Activated CD4-positive, alpha-beta memory T cell treated with anti-CD3 and anti-CD28 coated beads for 36 hours (primary cell): ENCODE results near the gene ARHGDIA. TPM values are rescaled to one million over a fixed set of nuclear protein-coding genes. Genes with fewer than 3 reads are reported as not detected.

Experiments used
- CTCF ChIA-PET: fragments of 350-600 bp; sonication (Branson Sonifier 250); formaldehyde crosslinking; loops from one replicate; lab custom pipeline; 2021; ENCODE audit warnings: antibody characterized with exemption, inconsistent platforms; lab: Charles Lee
- POLR2A ChIA-PET: fragments of 350-600 bp; sonication (Branson Sonifier 250); formaldehyde crosslinking; loops from one replicate; lab custom pipeline; 2021; ENCODE audit warnings: antibody characterized with exemption; lab: Charles Lee
- DNase-seq: peaks from one replicate; pipeline ENCODE4 v3.0.0-alpha.2; 2020
- H3K27ac Mint-ChIP-seq: one replicate; pipeline ENCODE4 v1.8.0; 2021; ENCODE audit warnings: mixed read lengths
- H3K27me3 Mint-ChIP-seq: one replicate; pipeline ENCODE4 v1.8.0; 2021; ENCODE audit warnings: mixed read lengths
- H3K36me3 Mint-ChIP-seq: one replicate; pipeline ENCODE4 v1.8.0; 2021; ENCODE audit warnings: mixed read lengths
- H3K4me1 Mint-ChIP-seq: one replicate; pipeline ENCODE4 v1.8.0; 2021; ENCODE audit warnings: low read depth, mixed read lengths
- H3K4me3 Mint-ChIP-seq: one replicate; pipeline ENCODE4 v1.8.0; 2021; ENCODE audit warnings: mild to moderate bottlenecking, mixed read lengths
- H3K9me3 Mint-ChIP-seq: one replicate; pipeline ENCODE4 v1.8.0; 2021; ENCODE audit warnings: mixed read lengths
- intact Hi-C: fragments of 100-400 bp; cut with micrococcal nuclease; formaldehyde crosslinking; loops from one replicate; pipeline ENCODE4 v1.15.1; 2023
- total RNA-seq, 2 experiments: library from RNA; stranded (reverse); gene quantifications; one replicate each; pipeline ENCODE4 v1.2.3, GENCODE V29; 2021

ARHGDIA gene
- total RNA-seq, 2 experiments from 2014 or later: 526 to 531 TPM

DNA sequence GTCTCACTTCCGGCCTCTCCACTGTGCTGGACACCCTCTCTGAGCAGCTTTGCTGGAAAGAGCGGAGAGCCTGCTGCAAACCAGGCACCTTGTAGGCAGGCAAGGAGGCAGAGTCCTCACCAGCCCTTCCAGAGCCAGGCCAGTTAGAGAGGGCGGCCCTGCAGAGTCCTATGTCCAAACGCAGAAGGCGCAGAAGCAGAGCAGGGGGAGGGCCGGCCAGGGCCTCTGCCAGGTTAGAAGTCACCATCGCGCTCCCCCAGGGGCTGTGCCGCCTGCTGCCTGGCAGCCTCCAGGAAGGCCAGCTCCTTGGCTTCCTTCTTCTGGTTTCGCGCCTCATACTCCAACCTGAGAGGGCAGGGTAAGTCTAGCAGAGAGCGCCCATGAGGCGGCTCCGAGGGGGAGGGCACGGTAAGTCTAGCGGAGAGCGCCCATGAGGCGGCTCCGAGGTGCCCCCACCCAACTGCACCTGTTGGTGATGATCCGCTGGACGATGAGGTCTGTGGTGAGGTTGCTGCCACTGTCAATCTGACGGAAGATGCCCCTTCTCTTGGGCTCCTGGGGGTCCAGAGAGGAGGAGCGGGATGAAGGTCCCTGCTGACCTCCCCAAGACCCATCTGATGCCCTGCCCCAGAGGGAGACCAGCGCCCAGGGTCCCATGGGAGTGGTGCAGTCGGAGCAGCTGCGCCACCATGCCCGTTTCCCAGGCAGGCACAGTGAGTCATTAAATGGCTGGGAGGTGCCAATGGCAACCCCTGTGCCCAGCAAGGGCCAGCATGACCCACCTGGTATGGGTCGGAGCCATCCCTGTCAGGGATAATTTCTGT lies 33.7 kb upstream of the ARHGDIA start:
- Mint-ChIP-seq H3K4me3 (no peak overlapping the region), H3K4me1 (peaks cover 8% of the 10 kb centered on the region), H3K36me3 (peaks cover 15% of the 10 kb centered on the region), H3K9me3 (no peaks in the 10 kb centered on the region), H3K27ac (no peak overlapping the region), H3K27me3 (peaks cover 8% of the 10 kb centered on the region)
- intact Hi-C loops: no loop called here
- POLR2A ChIA-PET: no interaction called here
- CTCF ChIA-PET: no interaction called here
- DNase-seq: no peak

DNA sequence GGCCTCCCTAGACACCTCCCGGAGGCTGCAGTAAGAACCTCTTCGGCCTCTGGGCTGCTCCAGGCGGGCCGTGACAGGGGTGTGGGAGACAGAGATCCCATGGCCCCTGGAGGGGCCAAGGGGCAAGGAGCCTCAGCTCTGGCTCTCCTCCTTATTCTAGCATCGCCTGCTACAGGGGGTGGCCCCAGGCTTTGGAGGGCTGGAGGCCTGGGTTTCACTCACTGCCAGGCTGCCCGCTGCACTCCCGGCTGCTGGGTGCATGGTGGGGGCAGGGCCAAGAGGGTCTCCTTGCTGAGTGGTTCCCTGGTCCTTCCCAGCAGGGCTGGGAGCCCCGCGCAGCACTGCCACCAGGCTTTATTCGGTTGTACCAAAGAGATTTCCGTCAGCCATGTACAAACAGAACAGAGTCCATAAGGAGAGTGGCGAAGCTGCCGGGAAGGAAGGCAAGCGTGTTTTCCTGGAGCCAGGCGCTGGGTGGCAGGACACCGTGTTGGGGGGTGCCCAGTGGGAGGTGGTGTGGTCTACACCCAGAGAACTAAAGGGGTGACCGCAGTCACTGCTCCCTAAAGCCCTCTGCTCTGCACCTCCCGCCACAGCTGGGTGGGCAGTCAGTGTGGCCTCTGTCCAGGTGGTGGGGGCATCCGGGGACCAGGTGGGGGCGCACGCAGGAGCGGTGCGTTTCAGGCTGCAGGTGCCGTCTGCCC lies 32.9 kb upstream of the ARHGDIA start:
- no peak overlapping the region for H3K27ac Mint-ChIP-seq
- no peaks in the 10 kb centered on the region for H3K9me3 Mint-ChIP-seq
- peaks cover 17% of the 10 kb centered on the region for H3K36me3 Mint-ChIP-seq
- ChIA-PET POLR2A (no interaction called here), CTCF (no interaction called here)
- peaks cover 8% of the 10 kb centered on the region for H3K27me3 Mint-ChIP-seq
- peaks cover 8% of the 10 kb centered on the region for H3K4me1 Mint-ChIP-seq
- no peak overlapping the region for H3K4me3 Mint-ChIP-seq
- no peak for DNase-seq
- intact Hi-C loops: no loop called here

DNA sequence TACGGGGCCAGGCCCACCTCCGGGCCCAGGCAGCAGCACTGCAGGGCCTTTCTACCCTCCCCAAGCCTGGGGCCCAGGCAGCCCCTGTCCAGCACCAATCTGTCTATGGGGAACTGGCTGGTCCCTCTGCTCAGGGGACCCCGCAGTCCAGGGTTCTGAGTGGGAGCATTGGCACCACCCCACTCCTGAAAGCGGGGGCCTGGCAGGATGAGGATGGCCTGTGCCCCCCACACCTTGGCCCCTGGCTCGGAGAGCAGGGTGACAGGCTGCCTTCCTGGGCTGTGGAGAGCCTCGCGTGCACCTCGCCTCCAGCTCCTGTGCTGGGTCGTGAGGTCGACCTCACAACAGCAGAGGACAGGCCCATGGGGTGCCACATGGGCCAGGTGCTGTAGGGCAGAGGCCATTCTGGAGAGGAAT lies 32.3 kb upstream of the ARHGDIA start:
- CTCF ChIA-PET: no interaction called here
- Mint-ChIP-seq H3K27me3 (peaks cover 8% of the 10 kb centered on the region), H3K27ac (no peak overlapping the region), H3K4me1 (peaks cover 8% of the 10 kb centered on the region), H3K9me3 (no peaks in the 10 kb centered on the region), H3K36me3 (peaks cover 16% of the 10 kb centered on the region), H3K4me3 (no peak overlapping the region)
- POLR2A ChIA-PET: no interaction called here
- DNase-seq: no peak
- intact Hi-C loops: no loop called here

DNA sequence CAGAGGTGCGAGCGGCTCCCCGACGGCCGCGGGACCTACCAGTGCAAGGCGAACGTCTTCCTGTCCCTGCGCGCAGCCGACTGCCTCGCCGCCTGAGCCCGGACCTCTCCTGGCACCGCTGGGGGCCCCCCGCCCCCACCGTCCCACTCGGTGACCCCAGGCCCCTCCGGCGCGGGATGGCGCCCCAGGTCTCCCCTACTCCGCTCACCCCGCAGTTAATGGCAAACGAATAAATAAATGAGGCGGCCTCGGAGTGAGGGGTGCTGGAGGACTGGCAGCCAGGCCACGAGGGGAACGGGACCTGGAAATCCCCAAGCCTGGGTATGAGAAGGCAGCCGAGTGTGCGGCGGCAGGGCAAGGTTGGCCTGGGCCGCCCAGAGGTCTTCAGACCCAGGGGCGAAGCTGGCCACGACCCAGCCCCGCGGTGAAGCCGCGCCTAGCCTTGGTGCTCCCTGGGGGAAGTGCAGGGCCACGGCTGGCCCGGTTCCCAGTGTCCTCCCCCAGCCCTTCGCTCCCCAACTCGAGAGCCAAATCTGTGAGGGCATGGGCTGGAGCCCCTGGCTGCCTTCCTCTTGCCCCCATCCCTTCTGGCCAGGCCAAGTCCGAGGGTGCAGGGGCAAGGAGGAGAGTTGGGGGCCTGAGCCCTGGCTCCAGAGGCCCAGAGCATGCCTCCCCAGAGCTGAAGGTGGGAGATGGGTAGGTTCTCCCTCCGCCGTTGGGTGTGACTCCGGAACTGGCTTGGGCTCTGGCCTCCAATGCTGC lies 31.7 kb upstream of the ARHGDIA start:
- H3K36me3 Mint-ChIP-seq: peaks cover 21% of the 10 kb centered on the region
- CTCF ChIA-PET: no interaction called here
- intact Hi-C loops: no loop called here
- POLR2A ChIA-PET: no interaction called here
- H3K27ac Mint-ChIP-seq: no peak overlapping the region
- peaks cover 8% of the 10 kb centered on the region for H3K4me1 Mint-ChIP-seq
- DNase-seq: no peak
- peaks cover 8% of the 10 kb centered on the region for H3K27me3 Mint-ChIP-seq
- no peak overlapping the region for H3K4me3 Mint-ChIP-seq
- no peaks in the 10 kb centered on the region for H3K9me3 Mint-ChIP-seq

DNA sequence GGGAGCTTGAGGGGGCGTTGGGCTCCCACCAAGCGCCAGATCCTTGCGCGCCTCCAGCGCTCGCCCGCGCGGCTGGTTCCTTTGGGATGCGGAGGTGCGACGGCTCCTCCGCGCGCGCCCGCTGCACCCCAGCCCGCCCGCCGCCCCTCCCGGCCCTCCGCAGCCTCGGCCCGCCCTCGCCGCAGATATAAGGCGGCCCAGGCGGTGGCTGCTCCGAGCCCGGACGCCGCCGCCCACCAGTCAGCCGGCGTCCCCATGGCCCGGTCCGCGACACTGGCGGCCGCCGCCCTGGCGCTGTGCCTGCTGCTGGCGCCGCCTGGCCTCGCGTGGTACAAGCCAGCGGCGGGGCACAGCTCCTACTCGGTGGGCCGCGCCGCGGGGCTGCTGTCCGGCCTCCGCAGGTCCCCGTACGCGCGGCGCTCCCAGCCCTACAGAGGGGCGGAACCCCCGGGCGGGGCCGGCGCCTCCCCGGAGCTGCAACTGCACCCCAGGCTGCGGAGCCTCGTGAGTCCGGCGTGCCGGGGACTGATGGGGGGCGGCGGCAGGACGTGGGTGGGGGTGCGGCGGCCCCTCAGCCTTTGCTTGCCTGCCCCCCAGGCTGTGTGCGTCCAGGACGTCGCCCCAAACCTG lies 31.0 kb upstream of the ARHGDIA start, which contains the start of gene NPB:
Gene NPB, plus strand, starts transcription at position 216 of the 630 bp plus-strand sequence. Its CDS starts 40 bp downstream, at position 256.
- Mint-ChIP-seq H3K27me3 (peaks cover 8% of the 10 kb centered on the region), H3K9me3 (no peaks in the 10 kb centered on the region), H3K36me3 (peaks cover 23% of the 10 kb centered on the region), H3K27ac (no peak within 1 kb of the TSS), H3K4me1 (peaks cover 8% of the 10 kb centered on the region), H3K4me3 (no peak within 1 kb of the TSS)
- ChIA-PET CTCF (no interaction called here), POLR2A (interaction anchor here (0.6 kb wide), 1 partner anchor 47 kb away, joined by 4 read pairs; no protein-coding TSS in a partner anchor)
- intact Hi-C loops: no loop called here
- no peak for DNase-seq

GRCh38 chr17:81901167-81902022 lies 30.3 kb upstream of the ARHGDIA start:
- peaks cover 21% of the 10 kb centered on the region for H3K36me3 Mint-ChIP-seq

GRCh38 chr17:81900181-81900820 lies 29.2 kb upstream of the ARHGDIA start:
- H3K27me3 Mint-ChIP-seq: peaks cover 8% of the 10 kb centered on the region
- H3K4me3 Mint-ChIP-seq: no peak overlapping the region
- ChIA-PET POLR2A (no interaction called here), CTCF (no interaction called here)
- H3K9me3 Mint-ChIP-seq: no peaks in the 10 kb centered on the region
- intact Hi-C loops: no loop called here
- peaks cover 25% of the 10 kb centered on the region for H3K36me3 Mint-ChIP-seq
- no peak overlapping the region for H3K27ac Mint-ChIP-seq
- peaks cover 8% of the 10 kb centered on the region for H3K4me1 Mint-ChIP-seq
- DNase-seq: no peak

More at GRCh38 chr17:81901167-81902022, 30.3 kb upstream of the ARHGDIA start:
- Mint-ChIP-seq H3K9me3 (no peaks in the 10 kb centered on the region), H3K27ac (no peak overlapping the region), H3K27me3 (peaks cover 8% of the 10 kb centered on the region), H3K4me3 (no peak overlapping the region), H3K4me1 (peaks cover 8% of the 10 kb centered on the region)
- ChIA-PET POLR2A (interaction anchor here (0.6 kb wide), 1 partner anchor 46 kb away, joined by 4 read pairs; no protein-coding TSS in a partner anchor), CTCF (no interaction called here)
- intact Hi-C loops: no loop called here
- DNase-seq: no peak

DNA sequence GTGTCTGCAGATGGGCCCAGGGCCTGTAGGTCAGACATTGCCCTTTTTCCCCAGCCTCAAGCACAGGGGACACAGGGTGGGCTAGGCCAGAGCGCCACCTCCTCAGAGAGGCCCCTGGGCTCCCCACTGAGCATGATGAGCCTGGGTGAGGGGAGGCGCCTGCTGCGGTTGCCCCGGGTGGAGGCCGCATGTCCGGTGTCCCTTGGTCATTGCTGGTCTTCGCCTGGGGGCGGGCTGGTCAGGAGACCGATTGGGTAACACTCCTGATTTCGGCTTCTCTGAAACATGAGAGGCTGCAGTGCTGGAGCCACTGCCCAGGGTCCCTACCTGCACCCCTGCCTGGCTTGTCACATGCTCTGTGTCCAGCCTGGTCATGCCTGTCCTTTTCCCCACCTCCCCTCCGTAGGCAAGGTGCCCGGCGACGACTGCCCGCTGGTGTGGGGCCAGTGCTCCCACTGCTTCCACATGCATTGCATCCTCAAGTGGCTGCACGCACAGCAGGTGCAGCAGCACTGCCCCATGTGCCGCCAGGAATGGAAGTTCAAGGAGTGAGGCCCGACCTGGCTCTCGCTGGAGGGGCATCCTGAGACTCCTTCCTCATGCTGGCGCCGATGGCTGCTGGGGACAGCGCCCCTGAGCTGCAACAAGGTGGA lies 28.5 kb upstream of the ARHGDIA start:
- Mint-ChIP-seq H3K27me3 (peaks cover 8% of the 10 kb centered on the region), H3K27ac (no peak overlapping the region), H3K4me1 (peaks cover 8% of the 10 kb centered on the region), H3K9me3 (no peaks in the 10 kb centered on the region), H3K4me3 (no peak overlapping the region), H3K36me3 (peaks cover 28% of the 10 kb centered on the region)
- DNase-seq: no peak
- intact Hi-C loops: no loop called here
- ChIA-PET CTCF (no interaction called here), POLR2A (no interaction called here)

- no peak for DNase-seq
- ChIA-PET POLR2A (no interaction called here), CTCF (no interaction called here)
- intact Hi-C loops: no loop called here
- no peak overlapping the region for H3K27ac Mint-ChIP-seq
- H3K4me3 Mint-ChIP-seq: no peak overlapping the region
- peaks cover 8% of the 10 kb centered on the region for H3K27me3 Mint-ChIP-seq
- peaks cover 28% of the 10 kb centered on the region for H3K36me3 Mint-ChIP-seq
- H3K4me1 Mint-ChIP-seq: peaks cover 8% of the 10 kb centered on the region
- H3K9me3 Mint-ChIP-seq: no peaks in the 10 kb centered on the region
Observed at GRCh38 chr17:81898885-81899284, 27.7 kb upstream of the ARHGDIA start.

DNA sequence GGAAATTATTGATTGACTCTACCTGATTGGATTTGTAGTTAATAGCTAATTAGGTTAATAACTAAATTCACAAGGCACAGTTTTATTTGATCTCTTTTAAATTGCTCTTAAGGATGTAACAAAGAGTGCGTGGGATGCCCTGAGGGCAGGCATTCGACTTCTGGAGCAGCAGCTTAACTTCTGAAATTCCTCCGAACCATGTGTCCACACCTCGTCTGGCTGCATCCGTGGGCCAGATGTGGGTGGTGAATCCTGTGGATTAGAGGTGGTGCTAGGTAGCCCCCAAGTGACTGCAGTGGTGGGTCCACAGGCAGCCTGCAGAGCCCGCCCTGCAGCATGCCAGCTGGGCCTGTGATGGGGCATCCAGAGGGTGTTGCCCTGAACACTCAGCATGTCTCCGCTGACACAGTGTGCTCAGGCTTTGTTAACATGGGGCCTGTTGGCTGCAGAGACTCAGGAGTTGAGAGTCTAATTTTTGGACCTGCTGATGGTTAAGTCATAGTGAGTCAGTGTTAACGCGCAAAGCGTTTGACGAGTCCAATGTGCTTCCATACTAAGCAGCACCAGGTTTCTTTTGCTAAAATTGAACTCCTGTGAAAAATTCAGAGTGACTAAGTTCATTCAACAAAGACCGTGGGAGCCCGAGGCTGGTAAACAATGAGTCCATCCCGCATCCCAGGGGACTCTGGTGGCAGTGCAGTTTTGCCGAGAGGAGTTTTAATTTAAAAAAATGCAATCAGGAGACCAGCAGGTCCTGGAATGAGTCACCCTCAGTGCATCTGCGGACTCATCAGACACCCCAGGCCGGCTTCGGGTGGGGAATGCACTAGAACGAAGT lies 27.1 kb upstream of the ARHGDIA start:
- Mint-ChIP-seq H3K36me3 (peaks cover 28% of the 10 kb centered on the region), H3K27ac (no peak overlapping the region), H3K27me3 (peaks cover 8% of the 10 kb centered on the region), H3K4me1 (peaks cover 8% of the 10 kb centered on the region), H3K9me3 (no peaks in the 10 kb centered on the region), H3K4me3 (no peak overlapping the region)
- POLR2A ChIA-PET: interaction anchor here (0.5 kb wide), 1 partner anchor 74 kb away, joined by 6 read pairs; no protein-coding TSS in a partner anchor
- intact Hi-C loops: no loop called here
- CTCF ChIA-PET: no interaction called here
- no peak for DNase-seq
